ENCODE data around the gene RPTOR.

DNA sequence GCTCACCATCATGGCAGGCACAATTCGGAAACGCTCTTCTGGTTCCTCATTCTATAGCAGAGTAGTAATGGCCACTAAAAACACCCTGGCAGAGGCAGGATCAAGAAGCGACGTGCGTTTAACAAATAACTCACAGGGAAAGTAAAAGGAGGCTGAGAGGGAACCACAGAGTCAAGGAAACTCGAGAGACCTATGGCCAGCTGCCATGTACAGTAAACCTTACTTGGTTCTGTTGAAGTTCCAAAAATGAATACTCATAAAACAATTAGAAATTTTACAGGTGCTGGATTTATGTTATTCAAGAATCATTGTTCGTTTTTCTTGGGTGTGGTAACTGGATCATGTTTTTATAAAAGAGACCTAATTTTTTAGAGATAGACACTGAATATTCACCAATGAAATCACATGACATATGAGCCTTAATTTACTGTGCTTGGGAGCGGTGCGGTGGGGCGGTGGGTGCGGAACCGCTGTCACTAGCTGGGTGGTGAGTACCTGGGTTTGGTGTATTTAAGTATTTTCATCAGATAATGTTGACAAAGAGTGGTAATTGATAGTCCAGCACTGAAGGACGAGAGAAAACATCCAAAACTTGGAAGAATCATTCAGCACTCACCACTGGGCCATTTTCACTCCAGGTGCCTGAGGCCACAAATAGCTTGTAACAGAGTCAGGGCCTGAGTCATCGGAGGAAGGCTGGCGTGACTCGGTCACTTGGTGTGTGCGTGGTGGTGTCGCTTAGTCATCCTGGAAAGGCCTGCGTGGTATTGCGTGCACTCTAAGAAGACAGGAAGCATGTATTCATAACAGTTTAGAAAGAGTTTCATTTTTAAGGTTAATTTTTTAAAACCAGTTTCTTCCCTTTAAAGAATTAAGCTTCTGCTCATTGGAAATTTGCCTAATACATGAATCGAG, 311.6 kb downstream of the RPTOR start:
- no peak for TF ChIP-seq CTCF (IDR thresholded peaks at IDR 0.05)
- TF ChIP-seq POLR2AphosphoS5 (IDR thresholded peaks at IDR 0.05), result peak; percentile 64 to 76

Data from esophagus muscularis mucosa (tissue), 3 donors.